HCT116 (cell line): ENCODE results near the gene RAET1L. TPM values are rescaled to one million over a fixed set of nuclear protein-coding genes. Genes with fewer than 3 reads are reported as not detected.

Experiments used
- ATAC-seq: fragments of 200-7000 bp; cut with Tn5 transposase; 2 replicates; pipeline ENCODE4 v1.9.1; 2020; ENCODE audit warnings: mild to moderate bottlenecking, moderate library complexity
- BruUV-seq: library from RNA; stranded (reverse); fragments of 400-500 nt; replicated peaks from 2 replicates; lab custom pipeline; 2021; lab: Mats Ljungman, UMichigan
- CTCF ChIA-PET: fragments of 300-600 bp; sonication (Branson Sonifier 250); formaldehyde crosslinking; loops from one replicate; lab custom pipeline; 2021; ENCODE audit warnings: antibody characterized with exemption; lab: Charles Lee
- POLR2A ChIA-PET: fragments of 300-600, 350-600 bp; sonication (Branson Sonifier 250); formaldehyde crosslinking; loops from one replicate; lab custom pipeline; 2021; ENCODE audit warnings: antibody characterized with exemption; lab: Charles Lee
- RAD21 ChIA-PET, 2 experiments: fragments of 300-600 bp; sonication (Branson Sonifier 250); formaldehyde crosslinking; loops; one replicate each; lab custom pipeline; 2023; ENCODE audit warnings: low total read pairs in 2 of 2; ENCODE audit not compliant: uncharacterized antibody in 2 of 2, unreplicated experiment in 2 of 2, low non-redundant PET in 1 of 2; lab: Charles Lee
- DNase-seq: peaks from one replicate; pipeline ENCODE4 v3.0.0-alpha.2; 2010; ENCODE audit warnings: low read depth, low spot score
- H2AFZ ChIP-seq: fragments of 200-600 bp; shearing (Covaris generic), sonication (generic); 2 replicates; pipeline ENCODE4 v1.6.1; 2017; ENCODE audit warnings: low read depth, mixed run types, mixed read lengths, antibody characterized with exemption, low read length; ENCODE audit not compliant: poor library complexity, severe bottlenecking
- H3K27ac ChIP-seq: 2 replicates; pipeline ENCODE4 v1.5.1; 2012; ENCODE audit warnings: low read depth, low read length
- H3K27me3 ChIP-seq: fragments of 200-600 bp; sonication (generic); 2 replicates; pipeline ENCODE4 v1.6.1; 2016; ENCODE audit warnings: mixed run types, low read length, mixed read lengths; ENCODE audit not compliant: insufficient read depth
- H3K36me3 ChIP-seq, 2 experiments: fragments of 200-500 bp in 1 of 2; fragments of 200-600 bp in 1 of 2; sonication (Bioruptor generic) in 1 of 2; sonication (generic) in 1 of 2; 2 replicates each; pipeline versions ENCODE4 v1.5.1 to v1.6.1; 2014 to 2016; ENCODE audit warnings: low read length in 2 of 2, inconsistent platforms in 1 of 2, mixed read lengths in 1 of 2, mixed run types in 1 of 2; ENCODE audit not compliant: insufficient read depth in 2 of 2, control insufficient read depth in 1 of 2
- H3K4me1 ChIP-seq, 2 experiments: fragments of 200-600 bp in 1 of 2; sonication (generic) in 1 of 2; 2 replicates each; pipeline versions ENCODE4 v1.5.1 to v1.6.1; 2012 to 2017; ENCODE audit warnings: low read length in 2 of 2, inconsistent platforms in 1 of 2, mild to moderate bottlenecking in 1 of 2, mixed read lengths in 1 of 2, mixed run types in 1 of 2, moderate library complexity in 1 of 2; ENCODE audit not compliant: insufficient read depth in 2 of 2, control insufficient read depth in 1 of 2
- H3K4me2 ChIP-seq: fragments of 200-600 bp; sonication (generic); 2 replicates; pipeline ENCODE4 v1.6.1; 2017; ENCODE audit warnings: mixed run types, low read length, mixed read lengths
- H3K4me3 ChIP-seq, 2 experiments: fragments of 200-600 bp in 1 of 2; sonication (generic) in 1 of 2; replicated peaks in 1 of 2; 2 replicates each; pipeline ENCODE4 v1.5.1; 2011 to 2016; ENCODE audit warnings: low read length in 2 of 2, control low read depth in 1 of 2, low read depth in 1 of 2, mild to moderate bottlenecking in 1 of 2, mixed read lengths in 1 of 2, mixed run types in 1 of 2
- H3K79me2 ChIP-seq: fragments of 200-600 bp; sonication (generic); 2 replicates; pipeline ENCODE4 v1.6.1; 2017; ENCODE audit warnings: mild to moderate bottlenecking, mixed run types, low read length, moderate library complexity, mixed read lengths; ENCODE audit not compliant: insufficient read depth
- H3K9ac ChIP-seq: fragments of 200-600 bp; sonication (generic); 2 replicates; pipeline ENCODE4 v1.6.1; 2016; ENCODE audit warnings: low read length, mixed read lengths
- H3K9me2 ChIP-seq: fragments of 200-600 bp; sonication (generic), shearing (Covaris generic); 2 replicates; pipeline ENCODE4 v1.6.1; 2017; ENCODE audit warnings: mixed run types, mild to moderate bottlenecking, moderate library complexity; ENCODE audit not compliant: insufficient read depth
- H3K9me3 ChIP-seq, 2 experiments: fragments of 200-500 bp in 1 of 2; fragments of 200-600 bp in 1 of 2; sonication (Bioruptor generic) in 1 of 2; sonication (generic) in 1 of 2; 2 replicates each; pipeline ENCODE4 v1.6.1; 2014 to 2017; ENCODE audit warnings: low read length in 2 of 2, mixed read lengths in 2 of 2, inconsistent platforms in 1 of 2, low read depth in 1 of 2, mild to moderate bottlenecking in 1 of 2, mixed run types in 1 of 2, moderate library complexity in 1 of 2; ENCODE audit not compliant: control insufficient read depth in 1 of 2, insufficient read depth in 1 of 2
- H4K20me1 ChIP-seq: fragments of 200-600 bp; sonication (generic), shearing (Covaris generic); 2 replicates; pipeline ENCODE4 v1.6.1; 2017; ENCODE audit warnings: mixed run types, mild to moderate bottlenecking, moderate library complexity; ENCODE audit not compliant: insufficient read depth
- ATF3 ChIP-seq: IDR thresholded peaks from 2 replicates; pipeline ENCODE4 v1.6.1; 2012
- CBX3 ChIP-seq: IDR thresholded peaks from 2 replicates; pipeline ENCODE4 v1.6.1; 2012; ENCODE audit warnings: low read depth
- CTCF ChIP-seq, 3 experiments: fragments of 200-600 bp in 1 of 3; sonication (generic) in 1 of 3; IDR thresholded peaks in 2 of 3; conservative IDR thresholded peaks in 1 of 3; 2 replicates each; pipeline ENCODE4 v1.5.1; 2012 to 2017; ENCODE audit warnings: low read depth in 2 of 3, low read length in 2 of 3, antibody characterized with exemption in 1 of 3, borderline replicate concordance in 1 of 3, control low read depth in 1 of 3, mild to moderate bottlenecking in 1 of 3, mixed read lengths in 1 of 3, mixed run types in 1 of 3, moderate library complexity in 1 of 3; ENCODE audit not compliant: insufficient read depth in 1 of 3
- EGR1 ChIP-seq: IDR thresholded peaks from 2 replicates; pipeline ENCODE4 v1.6.1; 2012; ENCODE audit warnings: low read depth
- ELF1 ChIP-seq: IDR thresholded peaks from 2 replicates; pipeline ENCODE4 v1.6.1; 2012; ENCODE audit warnings: low read depth, borderline replicate concordance
- EZH2phosphoT487 ChIP-seq: fragments of 200-600 bp; IDR thresholded peaks from 2 replicates; pipeline ENCODE4 v1.6.1; 2018; ENCODE audit warnings: antibody characterized with exemption, borderline replicate concordance
- JUND ChIP-seq: IDR thresholded peaks from 2 replicates; pipeline ENCODE4 v1.6.1; 2012
- MAX ChIP-seq: IDR thresholded peaks from 2 replicates; pipeline ENCODE4 v1.6.1; 2012
- POLR2A ChIP-seq: IDR thresholded peaks from 2 replicates; pipeline ENCODE4 v1.7.0; 2011; ENCODE audit warnings: borderline replicate concordance; ENCODE audit not compliant: insufficient read depth, insufficient read length; ENCODE audit errors: extremely low read depth
- POLR2AphosphoS5 ChIP-seq: IDR thresholded peaks from 2 replicates; pipeline ENCODE4 v1.6.1; 2011; ENCODE audit warnings: mild to moderate bottlenecking, low read depth, low read length, moderate library complexity
- RAD21 ChIP-seq: IDR thresholded peaks from 2 replicates; pipeline ENCODE4 v1.6.1; 2012; ENCODE audit warnings: low read depth, mild to moderate bottlenecking
- SIN3A ChIP-seq: IDR thresholded peaks from 2 replicates; pipeline ENCODE4 v1.6.1; 2012; ENCODE audit warnings: low read depth
- SP1 ChIP-seq: IDR thresholded peaks from 2 replicates; pipeline ENCODE4 v1.6.1; 2012; ENCODE audit warnings: low read depth
- TCF7L2 ChIP-seq: IDR thresholded peaks from 2 replicates; pipeline ENCODE4 v1.7.0; 2011; ENCODE audit warnings: borderline replicate concordance, inconsistent platforms; ENCODE audit not compliant: insufficient read depth, insufficient read length; ENCODE audit errors: extremely low read depth
- YY1 ChIP-seq: IDR thresholded peaks from 2 replicates; pipeline ENCODE4 v1.6.1; 2011; ENCODE audit warnings: low read length, low read depth, moderate library complexity, mild to moderate bottlenecking; ENCODE audit not compliant: insufficient replicate concordance; ENCODE audit errors: extremely low read depth
- ZFX ChIP-seq: fragments of 450-650 bp; IDR thresholded peaks from 2 replicates; pipeline ENCODE4 v1.6.1; 2017
- ZNF274 ChIP-seq: fragments of 200-500 bp; sonication (Bioruptor generic); IDR thresholded peaks from 2 replicates; pipeline ENCODE4 v1.6.1; 2014; ENCODE audit warnings: mild to moderate bottlenecking, low read depth, low read length, inconsistent platforms
- intact Hi-C: fragments of 100-400 bp; cut with micrococcal nuclease; formaldehyde crosslinking; loops from 2 replicates; pipeline ENCODE4 v1.10.0; 2022
- total RNA-seq: library from RNA; stranded (reverse); gene quantifications from one replicate; pipeline ENCODE4 v1.2.1, GENCODE V29; 2021; ENCODE audit not compliant: unreplicated experiment

RAET1L gene
- total RNA-seq, 1 experiment from 2014 or later = 1.5 TPM

- DNase-seq (no peak), ATAC-seq (no peak)
- CTCF ChIA-PET = interaction anchor here (2.2 kb wide), 1 partner anchor 10 kb away, joined by 7 read pairs; no protein-coding TSS in a partner anchor
- H3K4me3 ChIP-seq = 0 out of 4 replicates have a peak overlapping the region, but pooled peaks of 1 of the 2 experiments have one; percentile 6
- peak overlapping the region; percentile 99 for H2AFZ ChIP-seq
- no peaks in the 10 kb centered on the region for H3K9me3 ChIP-seq
- no peak overlapping the region for H3K9ac ChIP-seq
- intact Hi-C loops = loop anchor here (5.0 kb wide), 1 partner anchor 310 kb away; no protein-coding TSS in a partner anchor
- no peaks in the 10 kb centered on the region for H3K27me3 ChIP-seq
- no peaks in the 10 kb centered on the region for H3K36me3 ChIP-seq
- no peaks in the 10 kb centered on the region for H4K20me1 ChIP-seq
- POLR2A ChIA-PET = no interaction called here
- H3K27ac ChIP-seq = no peak overlapping the region
- RAD21 ChIA-PET = no interaction called here
- TF ChIP-seq SIN3A = no peak
- no peak for TF ChIP-seq JUND
- no peak for TF ChIP-seq SP1
- no peak for TF ChIP-seq EGR1
- TF ChIP-seq EZH2phosphoT487 = no peak
- no peak for TF ChIP-seq ATF3
- peaks cover 21 to 28% of the 10 kb centered on the region in 2 experiments for H3K4me1 ChIP-seq
- no peaks in the 10 kb centered on the region for H3K79me2 ChIP-seq
- H3K9me2 ChIP-seq = no peaks in the 10 kb centered on the region
- H3K4me2 ChIP-seq = peak overlapping the region; percentile 96
- BruUV-seq = no TSS peak
These were observed 1.9 kb upstream of the RAET1L start for GRCh38 chr6:150026976-150027805.

- Histone ChIP-seq H3K4me1 (peaks cover 21 to 28% of the 10 kb centered on the region in 2 experiments), H3K9me2 (no peaks in the 10 kb centered on the region), H3K27me3 (no peaks in the 10 kb centered on the region), H3K4me3 (peak overlapping the region; percentile 43 to 58; a peak in 3 of 4 replicates), H3K79me2 (no peaks in the 10 kb centered on the region), H3K4me2 (peak overlapping the region; percentile 96), H3K27ac (peak overlapping the region; percentile 71), H3K9ac (peak overlapping the region; percentile 62; the same call in 1 of the 2 replicates), H3K9me3 (no peaks in the 10 kb centered on the region), H3K36me3 (no peaks in the 10 kb centered on the region), H2AFZ (no peak overlapping the region), H4K20me1 (no peaks in the 10 kb centered on the region)
- ATAC-seq (no peak), DNase-seq (no peak)
- POLR2A ChIA-PET = no interaction called here
- RAD21 ChIA-PET = no interaction called here
- CTCF ChIA-PET = interaction anchor here (1.3 to 2.2 kb wide), 2 partner anchors 8 to 791 kb away, joined by 3 to 7 read pairs; no protein-coding TSS in a partner anchor
- BruUV-seq = no TSS peak
- intact Hi-C loops = loop anchor here (5.0 kb wide), 1 partner anchor 313 kb away; no protein-coding TSS in a partner anchor
- TF ChIP-seq MAX (no peak), POLR2A (no peak), SIN3A (no peak), ELF1 (no peak), RAD21 (no peak), TCF7L2 (no peak), ZNF274 (no peak), CTCF (IDR thresholded peaks at IDR 0.05 in 2 of 3, conservative IDR thresholded peaks at IDR 0.05 in 1 of 3; ENCODE audit: borderline replicate concordance in 1 of 3, insufficient read depth in 1 of 3, low read depth in 2 of 3, low read length in 2 of 3) (no peak), EGR1 (no peak), ZFX (no peak), EZH2phosphoT487 (no peak), YY1 (no peak), POLR2AphosphoS5 (no peak), CBX3 (no peak), ATF3 (no peak)
These were observed 631 bp downstream of the RAET1L start for GRCh38 chr6:150024646-150025155.
